ENCODE data around the gene IQSEC3. TPM values are rescaled to one million over a fixed set of nuclear protein-coding genes. Genes with fewer than 3 reads are reported as not detected.

The IQSEC3 gene
- total RNA-seq, 1 donor from 2014 or later = 1.1 TPM

DNA sequence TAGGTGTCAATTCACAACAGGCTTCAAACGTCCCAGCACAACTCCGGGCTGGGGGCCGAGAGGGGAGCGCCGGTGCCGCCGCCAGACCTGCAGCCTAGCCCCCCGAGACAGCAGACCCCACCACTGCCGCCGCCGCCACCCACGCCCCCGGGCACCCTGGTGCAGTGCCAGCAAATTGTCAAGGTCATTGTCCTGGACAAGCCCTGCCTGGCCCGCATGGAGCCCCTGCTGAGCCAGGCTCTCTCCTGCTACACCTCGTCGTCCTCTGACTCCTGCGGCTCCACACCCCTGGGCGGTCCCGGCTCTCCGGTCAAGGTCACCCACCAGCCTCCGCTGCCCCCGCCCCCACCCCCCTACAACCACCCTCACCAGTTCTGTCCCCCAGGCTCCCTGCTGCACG, 108.0 kb downstream of the IQSEC3 start:
- no peak overlapping the region for H3K27ac Mint-ChIP-seq (ENCODE audit: unreplicated experiment)
- H3K9me3 Mint-ChIP-seq = no peaks in the 10 kb centered on the region
- peaks cover 28% of the 10 kb centered on the region for H3K4me1 Mint-ChIP-seq

DNA sequence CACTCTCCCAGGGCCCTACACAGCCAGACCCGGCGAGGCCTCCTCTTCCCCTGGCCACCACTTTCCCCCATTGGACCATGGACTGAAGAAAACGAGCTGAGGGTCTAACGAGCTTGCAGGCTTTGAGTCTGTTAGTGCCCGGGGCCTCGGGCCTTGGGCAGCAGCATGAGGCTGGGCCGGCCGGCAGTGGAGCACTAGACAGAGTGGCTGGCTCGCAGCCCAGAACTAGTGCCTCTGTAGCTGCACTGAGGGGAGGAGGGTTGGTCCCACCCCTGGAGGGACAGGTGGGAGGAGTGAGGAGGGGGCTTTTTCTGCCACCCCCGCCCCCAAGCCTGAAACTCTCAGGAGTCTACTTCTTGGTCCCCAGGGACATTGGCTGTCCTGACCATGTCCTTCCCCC, 108.7 kb downstream of the IQSEC3 start:
- Mint-ChIP-seq H3K27ac (ENCODE audit: unreplicated experiment) (peak overlapping the region; percentile 81), H3K27me3 (ENCODE audit: low read depth) (no peaks in the 10 kb centered on the region), H3K36me3 (ENCODE audit: low read depth) (no peaks in the 10 kb centered on the region), H3K9me3 (no peaks in the 10 kb centered on the region), H3K4me3 (no peak overlapping the region), H3K4me1 (peaks cover 26% of the 10 kb centered on the region)
- no peak for DNase-seq (ENCODE audit: low read depth, low spot score)
- TF ChIP-seq, protein P1, sequence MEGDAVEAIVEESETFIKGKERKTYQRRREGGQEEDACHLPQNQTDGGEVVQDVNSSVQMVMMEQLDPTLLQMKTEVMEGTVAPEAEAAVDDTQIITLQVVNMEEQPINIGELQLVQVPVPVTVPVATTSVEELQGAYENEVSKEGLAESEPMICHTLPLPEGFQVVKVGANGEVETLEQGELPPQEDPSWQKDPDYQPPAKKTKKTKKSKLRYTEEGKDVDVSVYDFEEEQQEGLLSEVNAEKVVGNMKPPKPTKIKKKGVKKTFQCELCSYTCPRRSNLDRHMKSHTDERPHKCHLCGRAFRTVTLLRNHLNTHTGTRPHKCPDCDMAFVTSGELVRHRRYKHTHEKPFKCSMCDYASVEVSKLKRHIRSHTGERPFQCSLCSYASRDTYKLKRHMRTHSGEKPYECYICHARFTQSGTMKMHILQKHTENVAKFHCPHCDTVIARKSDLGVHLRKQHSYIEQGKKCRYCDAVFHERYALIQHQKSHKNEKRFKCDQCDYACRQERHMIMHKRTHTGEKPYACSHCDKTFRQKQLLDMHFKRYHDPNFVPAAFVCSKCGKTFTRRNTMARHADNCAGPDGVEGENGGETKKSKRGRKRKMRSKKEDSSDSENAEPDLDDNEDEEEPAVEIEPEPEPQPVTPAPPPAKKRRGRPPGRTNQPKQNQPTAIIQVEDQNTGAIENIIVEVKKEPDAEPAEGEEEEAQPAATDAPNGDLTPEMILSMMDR (conservative IDR thresholded peaks at IDR 0.05) = no peak

More for the DNA sequence above, 108.0 kb downstream of the IQSEC3 start:
- Mint-ChIP-seq H3K27me3 (ENCODE audit: low read depth) (no peaks in the 10 kb centered on the region), H3K36me3 (ENCODE audit: low read depth) (no peaks in the 10 kb centered on the region), H3K4me3 (no peak overlapping the region)
- no peak for DNase-seq (ENCODE audit: low read depth, low spot score)
- TF ChIP-seq, protein P1 (conservative IDR thresholded peaks at IDR 0.05) = no peak

DNA sequence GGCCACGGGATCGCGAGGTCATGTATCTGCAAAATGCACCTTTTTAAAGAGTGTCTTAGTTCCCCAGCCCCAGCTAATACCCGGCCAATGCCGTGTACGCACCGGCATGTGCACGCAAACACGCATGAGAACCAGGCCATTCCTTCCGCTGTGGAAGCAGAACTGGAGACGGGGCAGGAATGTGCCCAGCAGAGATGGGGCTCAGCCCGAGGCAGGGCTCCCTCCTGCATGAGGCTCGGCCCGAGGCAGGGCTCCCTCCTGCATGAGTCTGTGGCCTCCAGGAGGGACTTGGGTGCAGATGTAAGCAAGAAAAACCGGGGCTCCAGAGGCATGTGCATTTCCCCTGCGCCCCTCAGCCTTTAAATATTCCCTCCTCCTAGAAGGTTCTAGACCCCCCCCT, 109.2 kb downstream of the IQSEC3 start:
- no peaks in the 10 kb centered on the region for H3K9me3 Mint-ChIP-seq
- DNase-seq (ENCODE audit: low read depth, low spot score) = no peak
- TF ChIP-seq, protein P1 (conservative IDR thresholded peaks at IDR 0.05) = no peak
- no peaks in the 10 kb centered on the region for H3K27me3 Mint-ChIP-seq (ENCODE audit: low read depth)
- peaks cover 26% of the 10 kb centered on the region for H3K4me1 Mint-ChIP-seq
- no peak overlapping the region for H3K4me3 Mint-ChIP-seq
- H3K36me3 Mint-ChIP-seq (ENCODE audit: low read depth) = no peaks in the 10 kb centered on the region
- no peak overlapping the region for H3K27ac Mint-ChIP-seq (ENCODE audit: unreplicated experiment)

DNA sequence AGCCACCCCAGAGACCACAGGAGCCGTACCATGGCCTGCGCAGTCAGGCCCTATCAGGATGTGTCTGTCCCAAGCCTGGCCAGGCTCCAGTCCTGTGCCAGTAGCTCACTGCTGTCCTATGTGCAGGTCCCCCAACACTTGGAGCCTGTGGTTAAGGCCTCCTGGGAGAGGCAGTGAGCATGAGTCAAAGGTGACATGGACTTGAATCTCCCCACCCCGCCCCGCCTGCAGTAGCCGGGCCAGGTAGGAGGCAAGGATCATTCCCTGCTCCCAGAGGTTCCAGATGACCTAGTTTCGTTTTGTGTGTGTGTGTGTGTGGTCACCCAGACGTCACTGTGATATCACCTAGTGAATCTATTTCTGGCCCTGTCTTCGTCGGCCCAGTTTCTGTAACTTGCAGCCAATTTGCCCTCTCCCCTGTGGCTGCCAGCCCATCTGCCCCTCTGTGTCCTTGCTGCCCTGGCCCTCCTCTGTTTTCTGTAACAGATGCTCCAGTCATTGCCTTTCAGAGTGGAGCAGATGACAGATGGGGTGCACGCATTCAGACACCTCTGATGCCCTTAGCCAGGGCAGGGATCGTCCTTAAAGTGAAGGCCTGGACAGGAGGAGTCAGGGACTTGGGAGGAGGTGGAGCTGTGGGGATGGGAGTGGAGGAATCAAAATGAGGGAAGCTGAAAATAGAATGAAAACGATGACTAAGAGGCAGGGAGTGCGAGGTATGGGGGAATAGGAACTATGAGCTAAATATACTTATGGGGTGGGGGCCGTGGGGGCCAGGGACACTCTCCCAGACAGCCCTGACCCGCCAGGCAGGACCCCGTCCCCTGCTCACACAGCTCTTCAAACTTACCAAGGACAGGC, 110.0 kb downstream of the IQSEC3 start:
- Mint-ChIP-seq H3K4me3 (no peak overlapping the region), H3K9me3 (no peaks in the 10 kb centered on the region), H3K4me1 (peaks cover 18% of the 10 kb centered on the region), H3K27ac (ENCODE audit: unreplicated experiment) (peak overlapping the region; percentile 50), H3K36me3 (ENCODE audit: low read depth) (no peaks in the 10 kb centered on the region), H3K27me3 (ENCODE audit: low read depth) (no peaks in the 10 kb centered on the region)
- TF ChIP-seq, protein P1 (conservative IDR thresholded peaks at IDR 0.05) = no peak
- no peak for DNase-seq (ENCODE audit: low read depth, low spot score)

DNA sequence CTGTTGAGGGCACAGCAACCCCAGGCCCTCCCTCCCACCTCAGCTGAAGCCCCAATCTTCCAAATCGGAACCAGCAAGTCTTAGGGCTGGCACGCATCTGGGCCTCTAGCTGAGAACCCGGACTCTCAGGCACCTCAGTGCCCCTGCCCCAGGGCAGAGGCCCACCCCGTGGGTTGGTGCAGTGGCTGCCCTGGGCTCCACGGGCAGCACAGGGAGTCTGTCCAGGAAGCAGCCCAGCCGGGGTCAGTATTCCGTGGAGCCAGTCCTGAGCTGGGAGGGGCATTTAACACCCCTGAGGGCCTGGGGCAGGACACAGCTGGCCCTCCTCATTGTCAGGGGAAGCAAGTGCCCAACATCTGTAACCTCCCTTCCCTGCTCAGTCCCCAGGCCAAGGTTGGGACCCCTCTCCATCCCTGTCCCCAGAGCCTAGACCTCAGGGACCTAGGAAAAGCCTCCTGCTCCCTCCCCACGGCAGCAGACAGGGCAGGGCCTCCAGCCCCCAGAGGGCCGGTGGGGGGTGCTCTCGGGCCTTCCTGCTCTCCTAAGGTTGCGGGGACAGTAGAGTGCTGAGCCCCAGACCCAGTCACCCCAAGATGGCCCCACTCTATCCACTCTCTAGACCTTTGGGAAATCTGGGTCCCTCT, 110.9 kb downstream of the IQSEC3 start:
- no peaks in the 10 kb centered on the region for H3K36me3 Mint-ChIP-seq (ENCODE audit: low read depth)
- peaks cover 18% of the 10 kb centered on the region for H3K4me1 Mint-ChIP-seq
- no peak for DNase-seq (ENCODE audit: low read depth, low spot score)
- H3K27me3 Mint-ChIP-seq (ENCODE audit: low read depth) = no peaks in the 10 kb centered on the region
- TF ChIP-seq, protein P1 (conservative IDR thresholded peaks at IDR 0.05) = no peak
- no peak overlapping the region for H3K27ac Mint-ChIP-seq (ENCODE audit: unreplicated experiment)
- no peak overlapping the region for H3K4me3 Mint-ChIP-seq
- H3K9me3 Mint-ChIP-seq = no peaks in the 10 kb centered on the region
